Esophagus muscularis mucosa (tissue), 4 donors: ENCODE measurements around the gene ZNF234. TPM values are rescaled to one million over a fixed set of nuclear protein-coding genes. Genes with fewer than 3 reads are reported as not detected.
"Not testable (repeated sequence)": the region's sequence is repeated elsewhere in the genome, so short reads cannot be mapped to it uniquely, and the experiment has no call there.

Source experiments
- DNase-seq: peaks from one replicate; pipeline ENCODE4 v3.0.0-alpha.2; 2017; ENCODE audit errors: extremely low spot score
- H3K27ac ChIP-seq, 4 donors: fragments of 200-600 bp; sonication (generic); replicated peaks in 1 of 4; 1 replicate in 3 of 4; 2 replicates in 1 of 4; pipeline ENCODE4 v1.5.1; 2016 to 2019; ENCODE audit warnings: mild to moderate bottlenecking in 1 of 4
- H3K27me3 ChIP-seq, 4 donors: fragments of 200-600 bp; sonication (generic); one replicate each; pipeline versions ENCODE4 v1.5.1 to v1.6.0; 2016 to 2019
- H3K36me3 ChIP-seq, 4 donors: fragments of 200-600 bp; sonication (generic); one replicate each; pipeline ENCODE4 v1.5.1; 2016 to 2019
- H3K4me1 ChIP-seq, 4 donors: fragments of 200-600 bp; sonication (generic); one replicate each; pipeline ENCODE4 v1.5.1; 2016 to 2019
- H3K4me3 ChIP-seq, 4 donors: fragments of 200-600 bp; sonication (generic); 1 replicate in 2 of 4; 2 replicates in 2 of 4; pipeline ENCODE4 v1.5.1; 2016 to 2019; ENCODE audit warnings: mild to moderate bottlenecking in 4 of 4, moderate library complexity in 1 of 4
- H3K9me3 ChIP-seq, 4 donors: fragments of 200-600 bp; sonication (generic); 1 replicate in 3 of 4; 2 replicates in 1 of 4; pipeline ENCODE4 v1.5.1; 2016 to 2019
- CTCF ChIP-seq, 3 experiments: fragments of 200-600 bp in 2 of 3; fragments of 450-650 bp in 1 of 3; sonication (generic) in 2 of 3; IDR thresholded peaks; one replicate each; pipeline ENCODE4 v1.5.1; 2017 to 2019; ENCODE audit warnings: antibody characterized with exemption in 3 of 3, mild to moderate bottlenecking in 2 of 3, moderate library complexity in 1 of 3
- EP300 ChIP-seq: sonication (generic); formaldehyde crosslinking; IDR thresholded peaks from one replicate; pipeline ENCODE4 v1.6.1; 2017; ENCODE audit warnings: antibody characterized with exemption
- POLR2A ChIP-seq: fragments of 450-650 bp; IDR thresholded peaks from one replicate; pipeline ENCODE4 v1.6.1; 2017; ENCODE audit warnings: antibody characterized with exemption, moderate library complexity, mild to moderate bottlenecking, low read depth
- POLR2AphosphoS5 ChIP-seq, 2 donors: sonication (generic); formaldehyde crosslinking; IDR thresholded peaks; one replicate each; pipeline ENCODE4 v1.6.1; 2017; ENCODE audit warnings: antibody characterized with exemption in 2 of 2
- WGBS: methylation state at CpG from one replicate; pipeline ENCODE4 v1.1.5; 2018; 5-methylcytosine and 5-hydroxymethylcytosine counted together
- intact Hi-C: fragments of 100-400 bp; cut with DNase I; formaldehyde crosslinking; loops from one replicate; pipeline ENCODE4 v1.15.1; 2023
- total RNA-seq, 4 donors: library from RNA; depleted of rRNA; stranded (reverse); fragments of >200 nt; gene quantifications; one replicate each; pipeline versions ENCODE4 v1.1.0 to v1.2.1, GENCODE V29; 2016

Gene ZNF234
- total RNA-seq, 4 donors from 2014 or later, result 5.4 to 7.0 (median 5.7) TPM

- Histone ChIP-seq H3K4me1 (no peaks in the 10 kb centered on the region), H3K27ac (no peak overlapping the region), H3K4me3 (no peak overlapping the region), H3K36me3 (no peaks in the 10 kb centered on the region), H3K27me3 (no peaks in the 10 kb centered on the region), H3K9me3 (peaks cover 0 to 28% (median 1%) of the 10 kb centered on the region in 4 donors)
- TF ChIP-seq POLR2A (no peak), EP300 (no peak), POLR2AphosphoS5 (IDR thresholded peaks at IDR 0.05) (no peak), CTCF (IDR thresholded peaks at IDR 0.05) (no peak)
- WGBS, result 98% methylated on average over 6 of the region's 6 CpGs
- no peak for DNase-seq
- intact Hi-C loops, result no loop called here
These were observed 48.7 kb downstream of the ZNF234 start for GRCh38 chr19:44190020-44190419.

GRCh38 chr19:44192127-44192526 is 50.8 kb downstream of the ZNF234 start:
- intact Hi-C loops, result no loop called here
- no peak overlapping the region for H3K27ac ChIP-seq
- H3K4me1 ChIP-seq, result no peaks in the 10 kb centered on the region
- no peak overlapping the region for H3K4me3 ChIP-seq
- no peak for DNase-seq
- H3K9me3 ChIP-seq, result peaks cover 0 to 22% (median 6%) of the 10 kb centered on the region in 4 donors
- no peak for TF ChIP-seq POLR2AphosphoS5 (IDR thresholded peaks at IDR 0.05)
- TF ChIP-seq CTCF (IDR thresholded peaks at IDR 0.05), result no peak
- no peak for TF ChIP-seq POLR2A
- no peak for TF ChIP-seq EP300
- 72% methylated on average over 5 of the region's 5 CpGs for WGBS
- H3K27me3 ChIP-seq, result no peaks in the 10 kb centered on the region
- no peaks in the 10 kb centered on the region for H3K36me3 ChIP-seq

GRCh38 chr19:44196772-44197171 is 55.4 kb downstream of the ZNF234 start:
- Histone ChIP-seq H3K36me3 (no peaks in the 10 kb centered on the region), H3K27ac (no peak overlapping the region), H3K4me3 (no peak overlapping the region), H3K27me3 (no peaks in the 10 kb centered on the region), H3K4me1 (no peaks in the 10 kb centered on the region), H3K9me3 (peaks cover 0 to 17% (median 15%) of the 10 kb centered on the region in 4 donors)
- no peak for TF ChIP-seq POLR2AphosphoS5 (IDR thresholded peaks at IDR 0.05)
- TF ChIP-seq POLR2A, result no peak
- TF ChIP-seq EP300, result no peak
- no peak for TF ChIP-seq CTCF (IDR thresholded peaks at IDR 0.05)
- intact Hi-C loops, result no loop called here
- no peak for DNase-seq

- no peak for DNase-seq
- no peak overlapping the region for H3K27ac ChIP-seq
- peaks cover 0 to under 1% (median 0%) of the 10 kb centered on the region in 4 donors for H3K4me1 ChIP-seq
- no peaks in the 10 kb centered on the region for H3K36me3 ChIP-seq
- TF ChIP-seq CTCF (IDR thresholded peaks at IDR 0.05), result no peak
- no peak for TF ChIP-seq EP300
- intact Hi-C loops, result no loop called here
- H3K4me3 ChIP-seq, result no peak overlapping the region
- H3K9me3 ChIP-seq, result peaks cover 0 to 26% (median 2%) of the 10 kb centered on the region in 4 donors
- 85% methylated on average over 1 of the region's 1 CpG for WGBS
- no peaks in the 10 kb centered on the region for H3K27me3 ChIP-seq
These were observed 61.1 kb downstream of the ZNF234 start for GRCh38 chr19:44202470-44202869.

GRCh38 chr19:44202974-44203373 is 61.6 kb downstream of the ZNF234 start:
- no peak for TF ChIP-seq POLR2AphosphoS5 (IDR thresholded peaks at IDR 0.05)
- no peak for TF ChIP-seq EP300
- TF ChIP-seq POLR2A, result no peak
- no peak for TF ChIP-seq CTCF (IDR thresholded peaks at IDR 0.05)
- H3K9me3 ChIP-seq, result peaks cover 0 to 26% (median 2%) of the 10 kb centered on the region in 4 donors
- intact Hi-C loops, result no loop called here
- H3K27ac ChIP-seq, result no peak overlapping the region
- DNase-seq, result no peak
- H3K36me3 ChIP-seq, result no peaks in the 10 kb centered on the region
- no peak overlapping the region for H3K4me3 ChIP-seq
- H3K27me3 ChIP-seq, result no peaks in the 10 kb centered on the region
- WGBS, result 76% methylated on average over 2 of the region's 2 CpGs
- peaks cover under 1 to 6% (median 4%) of the 10 kb centered on the region in 4 donors for H3K4me1 ChIP-seq

- H3K27me3 ChIP-seq, DNase-seq, H3K36me3 ChIP-seq, H3K27ac ChIP-seq, intact Hi-C loops, H3K4me1 ChIP-seq, H3K4me3 ChIP-seq: not testable (repeated sequence)
- WGBS, result 80% methylated on average over 5 of the region's 31 CpGs
- peaks cover 0 to 22% (median 2%) of the 10 kb centered on the region in 4 donors for H3K9me3 ChIP-seq
These were observed 62.5 kb downstream of the ZNF234 start for GRCh38 chr19:44203877-44204276.
